Neural cell (in vitro differentiated cells): ENCODE results near the gene EMC10.

Experiments used
- EP300 ChIP-seq: fragments of 450-650 bp; conservative IDR thresholded peaks from 2 replicates; pipeline ENCODE4 v1.6.1; 2014; ENCODE audit warnings: antibody characterized with exemption, mild to moderate bottlenecking, moderate library complexity; ENCODE audit not compliant: poor library complexity, severe bottlenecking
- EZH2 ChIP-seq: fragments of 200-600, 300-800 bp; shearing (Covaris generic), sonication (generic); IDR thresholded peaks from 2 replicates; pipeline ENCODE4 v1.6.1; 2014; ENCODE audit warnings: antibody characterized with exemption, low read length, borderline replicate concordance, mild to moderate bottlenecking; ENCODE audit not compliant: insufficient read depth, poor library complexity, severe bottlenecking
- MXI1 ChIP-seq: fragments of 450-650 bp; conservative IDR thresholded peaks from 2 replicates; pipeline ENCODE4 v1.6.1; 2014; ENCODE audit warnings: antibody characterized with exemption, mild to moderate bottlenecking; ENCODE audit not compliant: poor library complexity, severe bottlenecking
- POLR2AphosphoS5 ChIP-seq: IDR thresholded peaks from 2 replicates; pipeline ENCODE4 v1.6.1; 2012
- SMC3 ChIP-seq: fragments of 450-650 bp; conservative IDR thresholded peaks from 2 replicates; pipeline ENCODE4 v1.6.1; 2014; ENCODE audit warnings: antibody characterized with exemption, mild to moderate bottlenecking, moderate library complexity; ENCODE audit not compliant: poor library complexity
- TAF1 ChIP-seq: IDR thresholded peaks from 2 replicates; pipeline ENCODE4 v1.6.1; 2012; ENCODE audit warnings: low read depth
- TF ChIP-seq, protein P1 (sequence below): fragments of 450-650 bp; IDR thresholded peaks from 2 replicates; pipeline ENCODE4 v1.5.1; 2014; ENCODE audit warnings: antibody characterized with exemption, mild to moderate bottlenecking, moderate library complexity; ENCODE audit not compliant: poor library complexity, severe bottlenecking
- TF ChIP-seq, protein P2 (sequence below): IDR thresholded peaks from 2 replicates; pipeline ENCODE4 v1.6.1; 2012; ENCODE audit warnings: borderline replicate concordance

DNA sequence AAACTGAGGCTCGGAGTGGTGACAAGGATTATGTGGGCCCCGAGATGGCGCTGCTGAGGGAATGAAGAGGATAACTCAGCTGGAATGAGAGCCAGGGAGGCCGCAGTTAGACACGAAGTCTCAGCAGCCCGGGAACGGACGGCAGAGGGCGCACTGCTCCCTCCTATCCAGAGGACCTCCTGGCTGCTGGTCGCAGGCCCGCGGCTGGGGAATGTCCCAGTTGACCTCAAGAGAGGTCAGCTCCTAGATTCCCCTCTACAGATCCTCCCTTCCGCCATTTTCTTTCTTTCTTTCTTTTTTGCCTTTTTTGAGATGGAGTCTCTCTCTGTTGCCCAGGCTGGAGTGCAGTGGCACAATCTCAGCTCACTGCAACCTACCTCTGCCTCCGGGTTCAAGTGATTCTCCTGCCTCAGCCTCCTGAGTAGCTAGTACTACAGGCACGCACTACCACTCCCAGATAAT, 61.5 kb downstream of the EMC10 start:
- TF ChIP-seq TAF1, result no peak
- TF ChIP-seq POLR2AphosphoS5, result no peak
- no peak for TF ChIP-seq EP300
- TF ChIP-seq SMC3, result peak; percentile 77
- TF ChIP-seq, protein P1, sequence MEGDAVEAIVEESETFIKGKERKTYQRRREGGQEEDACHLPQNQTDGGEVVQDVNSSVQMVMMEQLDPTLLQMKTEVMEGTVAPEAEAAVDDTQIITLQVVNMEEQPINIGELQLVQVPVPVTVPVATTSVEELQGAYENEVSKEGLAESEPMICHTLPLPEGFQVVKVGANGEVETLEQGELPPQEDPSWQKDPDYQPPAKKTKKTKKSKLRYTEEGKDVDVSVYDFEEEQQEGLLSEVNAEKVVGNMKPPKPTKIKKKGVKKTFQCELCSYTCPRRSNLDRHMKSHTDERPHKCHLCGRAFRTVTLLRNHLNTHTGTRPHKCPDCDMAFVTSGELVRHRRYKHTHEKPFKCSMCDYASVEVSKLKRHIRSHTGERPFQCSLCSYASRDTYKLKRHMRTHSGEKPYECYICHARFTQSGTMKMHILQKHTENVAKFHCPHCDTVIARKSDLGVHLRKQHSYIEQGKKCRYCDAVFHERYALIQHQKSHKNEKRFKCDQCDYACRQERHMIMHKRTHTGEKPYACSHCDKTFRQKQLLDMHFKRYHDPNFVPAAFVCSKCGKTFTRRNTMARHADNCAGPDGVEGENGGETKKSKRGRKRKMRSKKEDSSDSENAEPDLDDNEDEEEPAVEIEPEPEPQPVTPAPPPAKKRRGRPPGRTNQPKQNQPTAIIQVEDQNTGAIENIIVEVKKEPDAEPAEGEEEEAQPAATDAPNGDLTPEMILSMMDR, result peak; percentile 79
- TF ChIP-seq EZH2, result no peak
- no peak for TF ChIP-seq MXI1
- TF ChIP-seq, protein P2, sequence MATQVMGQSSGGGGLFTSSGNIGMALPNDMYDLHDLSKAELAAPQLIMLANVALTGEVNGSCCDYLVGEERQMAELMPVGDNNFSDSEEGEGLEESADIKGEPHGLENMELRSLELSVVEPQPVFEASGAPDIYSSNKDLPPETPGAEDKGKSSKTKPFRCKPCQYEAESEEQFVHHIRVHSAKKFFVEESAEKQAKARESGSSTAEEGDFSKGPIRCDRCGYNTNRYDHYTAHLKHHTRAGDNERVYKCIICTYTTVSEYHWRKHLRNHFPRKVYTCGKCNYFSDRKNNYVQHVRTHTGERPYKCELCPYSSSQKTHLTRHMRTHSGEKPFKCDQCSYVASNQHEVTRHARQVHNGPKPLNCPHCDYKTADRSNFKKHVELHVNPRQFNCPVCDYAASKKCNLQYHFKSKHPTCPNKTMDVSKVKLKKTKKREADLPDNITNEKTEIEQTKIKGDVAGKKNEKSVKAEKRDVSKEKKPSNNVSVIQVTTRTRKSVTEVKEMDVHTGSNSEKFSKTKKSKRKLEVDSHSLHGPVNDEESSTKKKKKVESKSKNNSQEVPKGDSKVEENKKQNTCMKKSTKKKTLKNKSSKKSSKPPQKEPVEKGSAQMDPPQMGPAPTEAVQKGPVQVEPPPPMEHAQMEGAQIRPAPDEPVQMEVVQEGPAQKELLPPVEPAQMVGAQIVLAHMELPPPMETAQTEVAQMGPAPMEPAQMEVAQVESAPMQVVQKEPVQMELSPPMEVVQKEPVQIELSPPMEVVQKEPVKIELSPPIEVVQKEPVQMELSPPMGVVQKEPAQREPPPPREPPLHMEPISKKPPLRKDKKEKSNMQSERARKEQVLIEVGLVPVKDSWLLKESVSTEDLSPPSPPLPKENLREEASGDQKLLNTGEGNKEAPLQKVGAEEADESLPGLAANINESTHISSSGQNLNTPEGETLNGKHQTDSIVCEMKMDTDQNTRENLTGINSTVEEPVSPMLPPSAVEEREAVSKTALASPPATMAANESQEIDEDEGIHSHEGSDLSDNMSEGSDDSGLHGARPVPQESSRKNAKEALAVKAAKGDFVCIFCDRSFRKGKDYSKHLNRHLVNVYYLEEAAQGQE, result no peak
